NB4 (cell line): ENCODE results near the gene PREP.

Experiments
- DNase-seq: peaks from one replicate; pipeline ENCODE4 v3.0.0; 2010; ENCODE audit warnings: low read depth
- H3K4me3 ChIP-seq: one replicate; pipeline ENCODE4 v1.5.1; 2011; ENCODE audit warnings: mild to moderate bottlenecking, low read depth, low read length, moderate library complexity
- MYC ChIP-seq: IDR thresholded peaks from 2 replicates; pipeline ENCODE4 v1.6.1; 2011; ENCODE audit warnings: low read depth, low read length
- POLR2A ChIP-seq: IDR thresholded peaks from 2 replicates; pipeline ENCODE4 v1.6.1; 2011; ENCODE audit warnings: mild to moderate bottlenecking; ENCODE audit not compliant: insufficient read length; ENCODE audit errors: extremely low read depth
- TF ChIP-seq, protein P1 (sequence below): IDR thresholded peaks from 2 replicates; pipeline ENCODE4 v1.6.1; 2011; ENCODE audit warnings: low read depth, low read length
- TF ChIP-seq, protein P2 (sequence below): IDR thresholded peaks from one replicate; pipeline ENCODE4 v1.5.1; 2012; ENCODE audit warnings: low read depth, low read length

Gene PREP

DNA sequence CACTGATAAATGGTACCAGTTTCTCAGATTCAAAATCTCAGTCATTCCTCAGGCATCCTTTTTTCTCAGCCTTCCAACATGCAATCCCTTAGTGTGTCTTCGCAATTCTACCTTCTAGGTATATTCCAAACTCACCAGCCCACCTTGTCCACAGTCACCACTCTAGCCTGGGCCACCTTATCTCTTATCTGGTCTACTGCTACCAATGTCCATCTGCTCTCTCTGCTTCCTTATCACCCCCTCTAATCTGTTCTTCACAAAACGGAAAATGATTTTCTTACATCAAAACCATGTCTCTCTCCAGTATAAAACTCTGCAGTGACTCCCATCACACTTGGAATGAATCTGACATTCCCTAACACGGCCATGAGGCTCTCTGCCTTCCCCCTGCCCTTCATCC is 91.9 kb downstream of the PREP start:
- DNase-seq, result no peak
- TF ChIP-seq POLR2A, result no peak
- TF ChIP-seq, protein P1, sequence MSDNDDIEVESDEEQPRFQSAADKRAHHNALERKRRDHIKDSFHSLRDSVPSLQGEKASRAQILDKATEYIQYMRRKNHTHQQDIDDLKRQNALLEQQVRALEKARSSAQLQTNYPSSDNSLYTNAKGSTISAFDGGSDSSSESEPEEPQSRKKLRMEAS, result no peak
- no peak for TF ChIP-seq MYC
- TF ChIP-seq, protein P2, sequence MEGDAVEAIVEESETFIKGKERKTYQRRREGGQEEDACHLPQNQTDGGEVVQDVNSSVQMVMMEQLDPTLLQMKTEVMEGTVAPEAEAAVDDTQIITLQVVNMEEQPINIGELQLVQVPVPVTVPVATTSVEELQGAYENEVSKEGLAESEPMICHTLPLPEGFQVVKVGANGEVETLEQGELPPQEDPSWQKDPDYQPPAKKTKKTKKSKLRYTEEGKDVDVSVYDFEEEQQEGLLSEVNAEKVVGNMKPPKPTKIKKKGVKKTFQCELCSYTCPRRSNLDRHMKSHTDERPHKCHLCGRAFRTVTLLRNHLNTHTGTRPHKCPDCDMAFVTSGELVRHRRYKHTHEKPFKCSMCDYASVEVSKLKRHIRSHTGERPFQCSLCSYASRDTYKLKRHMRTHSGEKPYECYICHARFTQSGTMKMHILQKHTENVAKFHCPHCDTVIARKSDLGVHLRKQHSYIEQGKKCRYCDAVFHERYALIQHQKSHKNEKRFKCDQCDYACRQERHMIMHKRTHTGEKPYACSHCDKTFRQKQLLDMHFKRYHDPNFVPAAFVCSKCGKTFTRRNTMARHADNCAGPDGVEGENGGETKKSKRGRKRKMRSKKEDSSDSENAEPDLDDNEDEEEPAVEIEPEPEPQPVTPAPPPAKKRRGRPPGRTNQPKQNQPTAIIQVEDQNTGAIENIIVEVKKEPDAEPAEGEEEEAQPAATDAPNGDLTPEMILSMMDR, result no peak
- no peak overlapping the region for H3K4me3 ChIP-seq

DNA sequence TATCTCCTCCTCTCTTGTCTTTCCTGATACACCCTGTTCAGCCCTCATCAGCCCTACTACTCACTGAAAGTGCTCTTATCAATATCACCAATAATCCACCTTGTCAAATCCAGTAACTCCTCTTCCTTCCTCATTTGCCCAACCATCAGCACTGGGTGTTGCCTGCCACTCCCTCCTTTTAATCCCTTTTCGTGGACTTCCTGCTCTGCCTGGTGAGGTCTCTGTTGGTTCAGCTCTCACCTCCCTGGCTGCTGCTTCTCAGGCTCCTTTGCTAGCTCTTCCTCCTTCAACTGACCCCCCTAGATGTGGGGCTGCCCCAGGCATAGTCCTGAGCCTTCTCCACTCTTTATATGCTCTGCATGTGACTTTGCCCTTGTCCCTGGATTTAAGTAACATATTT is 92.5 kb downstream of the PREP start:
- TF ChIP-seq, protein P1, result no peak
- TF ChIP-seq POLR2A (no peak), MYC (no peak)
- TF ChIP-seq, protein P2, result no peak
- peak; percentile 12 for DNase-seq
- H3K4me3 ChIP-seq, result no peak overlapping the region

DNA sequence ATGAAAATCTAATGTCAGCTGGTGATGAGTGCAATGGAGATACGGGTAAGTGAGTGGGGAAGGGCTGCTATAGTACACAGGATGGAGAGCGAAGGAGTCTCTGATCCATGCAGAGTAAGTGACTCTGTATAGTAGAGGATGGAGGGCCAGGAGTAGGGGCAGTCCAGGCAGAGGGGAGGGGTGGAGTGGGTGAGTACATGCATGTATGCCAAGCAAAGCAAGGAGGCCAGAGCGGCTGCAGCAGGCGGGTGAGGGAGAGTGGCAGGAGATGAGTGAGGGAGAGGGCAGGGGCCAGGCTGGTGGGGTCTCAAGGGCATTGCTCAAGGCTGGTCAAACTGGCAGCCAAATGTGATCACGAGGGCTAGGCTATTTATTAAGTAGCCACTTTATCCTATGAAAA is 94.0 kb downstream of the PREP start:
- TF ChIP-seq MYC, result no peak
- no peak for TF ChIP-seq POLR2A
- TF ChIP-seq, protein P2, result no peak
- TF ChIP-seq, protein P1, result no peak
- DNase-seq, result no peak
- H3K4me3 ChIP-seq, result no peak overlapping the region

DNA sequence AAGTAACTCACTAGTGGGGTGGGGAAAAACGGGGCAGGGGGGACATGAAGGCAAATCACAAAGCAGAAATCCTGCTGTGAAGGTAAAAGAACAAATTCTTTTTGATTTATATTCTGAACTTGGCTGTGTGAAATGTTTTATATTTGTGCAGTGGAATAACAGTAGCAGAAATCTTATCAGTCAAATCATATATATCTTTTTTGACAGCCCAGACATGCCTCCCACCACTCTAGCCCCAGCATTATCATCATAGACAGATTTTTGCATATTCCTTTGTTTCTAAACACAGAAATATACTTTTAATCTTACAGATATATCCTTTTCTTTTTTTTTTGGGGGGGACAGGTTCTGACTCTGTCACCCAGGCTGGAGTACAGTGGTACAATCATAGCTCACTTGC is 97.4 kb downstream of the PREP start:
- H3K4me3 ChIP-seq, result no peak overlapping the region
- no peak for DNase-seq
- TF ChIP-seq, protein P2, result no peak
- TF ChIP-seq MYC, result no peak
- TF ChIP-seq, protein P1, result no peak
- TF ChIP-seq POLR2A, result no peak

DNA sequence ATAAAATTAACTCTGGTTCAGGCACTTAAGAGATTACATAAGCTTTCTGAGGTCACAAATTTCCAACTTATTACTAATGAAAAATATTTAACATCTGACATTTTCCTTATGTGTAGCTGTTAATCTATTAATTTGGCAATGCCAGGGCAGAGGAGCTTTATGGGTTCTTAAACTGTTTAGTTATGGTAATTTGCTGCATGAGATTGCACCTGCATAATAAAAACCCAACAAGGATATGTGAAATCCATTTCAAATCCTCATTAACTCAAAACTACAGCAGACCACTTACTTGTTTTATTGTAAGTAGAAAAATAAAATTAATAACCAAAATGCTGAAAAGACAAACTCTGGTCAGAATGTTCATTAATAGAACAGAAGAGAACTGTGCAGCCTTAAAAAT is 98.1 kb downstream of the PREP start:
- TF ChIP-seq MYC, result no peak
- no peak for TF ChIP-seq POLR2A
- TF ChIP-seq, protein P2, result no peak
- TF ChIP-seq, protein P1, result no peak
- no peak for DNase-seq
- no peak overlapping the region for H3K4me3 ChIP-seq

DNA sequence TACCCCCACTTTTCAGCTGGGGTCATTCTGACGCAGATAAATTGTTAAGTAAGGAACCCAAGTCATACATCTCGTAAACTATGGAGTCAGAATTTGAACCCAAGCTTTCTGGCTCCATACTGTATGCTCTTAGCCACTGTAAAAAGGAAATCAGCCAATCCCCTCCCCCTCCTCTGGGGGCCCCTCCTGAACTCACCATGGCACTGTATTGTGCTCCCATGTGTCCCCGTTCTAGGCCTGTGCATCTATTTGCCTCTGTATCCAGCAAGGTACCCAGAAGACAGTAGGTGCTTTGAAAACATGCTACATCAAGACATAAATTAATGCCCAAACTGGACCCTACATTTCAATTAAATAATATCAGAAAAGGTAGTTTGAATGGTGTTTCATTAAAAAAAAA is 98.5 kb downstream of the PREP start:
- no peak for TF ChIP-seq POLR2A
- no peak overlapping the region for H3K4me3 ChIP-seq
- no peak for DNase-seq
